KG1 (cell line): ENCODE results near the gene RIPK1.
"Not testable (repeated sequence)": the region's sequence is repeated elsewhere in the genome, so short reads cannot be mapped to it uniquely, and the experiment has no call there.

Experiments used
- DNase-seq: peaks from one replicate; lab custom pipeline; 2025; lab: John Stamatoyannopoulos, UW

The RIPK1 gene

DNA sequence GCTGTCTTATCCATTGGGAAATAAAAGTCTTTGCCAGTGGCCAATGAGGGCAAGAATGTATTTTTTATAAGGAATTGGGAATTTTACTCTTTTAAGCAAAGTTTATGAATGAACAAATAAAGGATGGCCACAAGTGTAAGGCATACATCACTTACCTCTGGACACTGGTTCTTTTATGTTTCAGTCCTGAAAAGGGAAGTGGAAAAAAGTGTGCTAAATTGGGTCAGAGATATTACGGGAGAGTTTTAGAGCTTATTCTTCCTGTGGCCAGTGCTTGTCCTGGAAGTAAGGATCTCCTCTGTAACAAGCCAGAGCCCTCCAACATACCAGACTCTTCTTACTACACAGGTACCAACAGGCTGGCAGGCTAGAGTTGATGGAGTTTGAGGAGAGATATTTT, 22.5 kb upstream of the RIPK1 start:
- DNase-seq, result no peak

DNA sequence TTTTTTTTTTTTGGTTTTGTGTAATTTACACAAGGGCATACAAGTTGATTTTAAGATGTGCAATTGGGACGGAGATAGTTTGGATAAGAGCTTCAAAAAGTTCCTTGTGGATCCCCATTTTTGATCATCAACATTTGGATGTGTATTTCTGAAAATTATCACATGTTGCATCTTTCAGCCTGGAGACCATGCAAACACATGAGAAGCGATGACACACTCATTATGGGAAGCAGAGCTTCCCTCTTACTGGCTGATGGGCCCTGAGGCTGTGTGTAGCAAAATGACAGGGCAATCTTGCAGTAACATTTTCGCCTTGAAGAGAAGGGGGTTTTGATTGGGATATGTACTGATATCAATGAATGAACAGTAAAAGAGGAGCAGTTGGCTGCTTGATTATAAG, 22.0 kb upstream of the RIPK1 start:
- no peak for DNase-seq

DNA sequence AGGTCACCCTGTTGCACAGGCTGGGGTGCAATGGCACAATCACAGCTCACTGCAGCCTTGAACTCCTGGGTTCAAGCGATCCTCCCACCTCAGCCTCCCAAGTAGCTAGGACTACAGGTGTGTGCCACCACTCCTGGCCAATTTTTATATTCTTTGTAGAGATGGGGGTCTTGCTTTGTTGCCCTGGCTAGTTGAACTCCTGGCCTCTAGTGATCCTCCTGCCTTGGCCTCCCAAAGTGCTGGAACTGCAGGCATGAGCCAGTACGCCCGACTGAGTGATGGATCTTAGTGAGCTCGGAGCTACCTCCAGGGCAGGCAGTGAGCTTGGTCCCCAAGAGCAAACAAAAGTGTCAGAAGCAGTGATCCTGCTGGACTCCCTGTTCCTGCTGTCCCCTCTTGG, 20.3 kb upstream of the RIPK1 start:
- DNase-seq, result not testable (repeated sequence)

DNA sequence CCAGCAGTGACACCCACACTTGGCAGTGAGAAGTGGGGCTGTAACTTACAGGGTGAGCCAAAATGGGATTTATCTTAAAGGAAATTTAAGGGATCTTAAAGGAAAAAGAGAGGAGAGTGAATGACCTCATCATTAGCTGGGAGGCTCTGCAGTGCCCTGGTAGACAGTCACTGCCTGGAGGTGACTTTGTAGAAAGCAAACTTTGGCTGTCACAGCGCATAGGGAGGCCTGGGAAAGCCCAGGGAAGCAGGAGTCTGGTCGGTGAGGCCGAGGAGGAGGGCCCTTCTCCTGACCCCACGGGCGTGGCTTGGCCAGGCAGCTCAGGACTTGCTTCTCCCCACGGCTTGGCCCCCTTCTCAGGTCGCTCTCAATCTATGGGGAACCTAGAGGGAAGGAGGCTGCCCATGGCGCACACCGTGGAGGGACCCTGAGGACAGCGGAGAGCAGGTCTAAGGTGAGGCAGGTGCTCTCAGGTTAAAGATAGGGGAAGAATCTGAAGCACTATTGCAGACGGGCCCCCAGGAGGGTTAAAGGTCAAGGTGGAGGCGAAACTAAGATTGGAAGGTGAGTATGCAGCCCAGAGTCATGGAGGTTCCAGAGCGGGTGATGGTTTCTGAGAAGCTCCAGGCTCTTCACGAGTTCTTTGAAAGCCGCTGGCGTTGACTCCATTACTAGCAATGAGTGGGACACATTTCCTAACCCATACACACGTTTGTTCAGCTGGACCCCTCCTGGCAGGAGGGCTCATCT, 15.6 kb upstream of the RIPK1 start:
- DNase-seq, result no peak

DNA sequence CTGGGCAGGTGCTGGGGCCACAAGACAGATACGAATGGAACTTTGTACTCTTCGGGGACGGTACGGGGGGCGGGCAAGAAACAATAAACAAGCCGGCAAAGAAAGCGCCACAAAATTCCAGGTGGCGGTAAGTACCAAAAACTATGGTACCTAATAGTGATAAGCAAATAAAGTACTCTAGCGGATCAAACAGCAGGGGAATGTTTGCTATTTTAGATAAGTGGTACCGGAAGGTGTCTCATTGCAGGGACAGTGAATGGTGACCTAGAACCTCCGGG, 15.1 kb upstream of the RIPK1 start:
- no peak for DNase-seq

DNA sequence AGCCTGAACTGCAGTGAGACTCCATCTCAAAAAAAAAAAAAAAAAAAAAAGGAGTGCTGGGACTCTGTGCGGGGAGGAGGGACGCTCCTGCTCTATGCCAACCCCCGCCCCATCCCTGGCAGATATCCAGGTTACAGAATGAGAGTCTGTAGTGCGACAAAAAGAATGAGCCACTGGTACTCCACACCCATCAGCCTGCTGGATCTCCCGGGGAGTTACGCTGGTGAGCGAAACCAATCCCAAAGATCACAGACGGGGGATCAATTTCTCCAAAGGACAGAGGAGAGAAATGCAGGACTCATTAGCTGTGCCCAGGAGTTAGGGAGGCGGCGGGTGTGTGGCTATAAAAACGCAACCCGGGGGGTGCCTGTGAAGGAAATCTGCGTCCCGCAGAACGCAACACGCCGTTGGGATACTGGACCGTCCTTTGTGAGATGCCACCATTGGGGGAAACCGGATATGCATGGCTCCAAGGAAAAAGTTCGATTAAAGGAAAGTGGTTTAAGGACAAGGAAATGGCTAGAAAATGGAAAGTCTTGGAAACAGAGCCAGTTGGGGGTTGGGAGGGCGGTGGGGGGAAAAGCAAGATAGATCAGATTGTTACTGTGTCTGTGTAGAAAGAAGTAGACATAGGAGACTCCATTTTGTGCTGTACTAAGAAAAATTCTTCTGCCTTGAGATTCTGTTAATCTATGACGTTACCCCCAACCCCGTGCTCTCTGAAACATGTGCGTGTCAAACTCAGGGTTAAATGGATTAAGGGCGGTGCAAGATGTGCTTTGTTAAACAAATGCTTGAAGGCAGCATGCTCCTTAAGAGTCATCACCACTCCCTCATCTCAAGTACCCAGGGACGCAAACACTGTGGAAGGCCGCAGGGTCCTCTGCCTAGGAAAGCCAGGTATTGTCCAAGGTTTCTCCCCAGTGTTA, 13.8 kb upstream of the RIPK1 start:
- not testable (repeated sequence) for DNase-seq

DNA sequence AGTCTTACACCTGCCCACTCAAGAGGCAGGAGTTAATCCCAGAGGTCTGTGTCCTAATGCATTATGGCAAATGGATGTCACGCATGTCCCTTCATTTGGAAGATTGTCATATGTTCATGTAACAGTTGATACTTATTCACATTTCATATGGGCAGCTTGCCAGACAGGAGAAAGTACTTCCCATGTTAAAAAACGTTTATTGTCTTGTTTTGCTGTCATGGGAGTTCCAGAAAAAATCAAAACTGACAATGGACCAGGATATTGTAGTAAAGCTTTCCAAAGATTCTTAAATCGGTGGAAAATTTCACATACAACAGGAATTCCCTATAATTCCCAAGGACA, 13.2 kb upstream of the RIPK1 start:
- DNase-seq, result not testable (repeated sequence)

DNA sequence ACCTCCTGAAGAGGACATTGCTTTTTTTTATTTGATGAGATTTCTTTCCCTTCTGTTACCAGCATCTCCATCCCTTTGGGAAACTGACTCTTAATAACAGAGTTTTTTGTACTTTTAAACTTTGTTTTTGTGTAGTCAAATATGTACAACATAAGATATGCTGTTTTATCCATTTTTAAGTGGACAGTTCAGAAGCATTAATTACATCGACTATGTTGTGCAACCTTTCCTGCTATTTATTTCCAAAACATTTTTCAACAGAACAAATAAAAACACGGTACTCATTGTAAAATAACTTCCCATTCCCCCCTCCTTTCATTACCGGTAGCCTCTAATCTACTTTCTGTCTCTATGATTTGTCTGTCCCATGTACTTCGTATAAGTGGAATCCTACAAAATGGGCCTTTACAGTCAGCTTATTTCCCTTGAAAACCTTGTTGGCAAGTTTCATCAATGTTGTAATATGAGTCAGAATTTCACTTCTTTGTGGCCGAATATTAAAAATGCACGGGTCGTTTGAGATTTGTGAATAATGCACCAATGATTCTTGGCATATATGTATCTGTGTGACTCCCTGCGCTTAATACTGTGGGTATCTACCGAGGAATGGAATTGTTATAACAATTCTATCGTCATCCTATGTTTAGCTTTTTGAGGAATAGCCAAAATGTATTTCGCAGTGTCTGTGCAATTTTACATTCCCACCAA, 11.1 kb upstream of the RIPK1 start:
- DNase-seq, result no peak

DNA sequence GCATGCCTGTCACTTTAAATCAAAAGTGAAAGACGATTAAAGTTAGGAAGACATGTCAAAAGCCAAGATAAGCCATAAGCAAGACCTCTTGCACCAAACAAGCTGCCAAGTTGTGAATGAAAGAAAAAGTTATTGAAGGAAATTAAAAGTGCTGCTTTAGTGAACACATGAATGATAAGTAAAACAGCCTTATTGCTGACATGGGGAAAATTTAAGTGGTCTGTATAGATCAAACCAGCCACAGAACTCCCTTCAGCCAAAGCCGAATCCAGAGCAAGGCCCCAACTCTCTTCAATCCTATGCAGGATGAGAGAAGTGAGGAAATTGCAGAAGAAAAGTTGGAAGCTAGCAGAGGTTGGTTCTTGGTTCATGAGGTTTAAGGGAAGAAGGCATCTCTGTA, 9.3 kb upstream of the RIPK1 start:
- no peak for DNase-seq

DNA sequence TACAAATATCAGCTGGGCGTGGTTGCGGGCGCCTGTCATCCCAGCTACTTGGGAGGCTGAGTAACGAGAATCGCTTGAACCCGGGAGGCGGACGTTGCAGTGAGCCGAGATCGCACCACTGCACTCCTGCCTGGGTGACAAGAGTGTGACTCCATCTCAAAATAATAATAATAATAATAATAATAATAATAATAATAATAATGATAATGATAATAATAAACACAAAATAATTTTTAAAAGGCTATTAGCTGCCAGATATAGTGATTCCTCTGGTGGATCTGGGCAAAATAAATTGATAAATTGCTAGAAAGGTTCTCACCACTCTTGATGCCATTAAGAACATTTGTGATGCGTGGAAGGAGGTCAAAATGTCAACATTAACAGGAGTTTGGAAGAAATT, 8.2 kb upstream of the RIPK1 start:
- not testable (repeated sequence) for DNase-seq

DNA sequence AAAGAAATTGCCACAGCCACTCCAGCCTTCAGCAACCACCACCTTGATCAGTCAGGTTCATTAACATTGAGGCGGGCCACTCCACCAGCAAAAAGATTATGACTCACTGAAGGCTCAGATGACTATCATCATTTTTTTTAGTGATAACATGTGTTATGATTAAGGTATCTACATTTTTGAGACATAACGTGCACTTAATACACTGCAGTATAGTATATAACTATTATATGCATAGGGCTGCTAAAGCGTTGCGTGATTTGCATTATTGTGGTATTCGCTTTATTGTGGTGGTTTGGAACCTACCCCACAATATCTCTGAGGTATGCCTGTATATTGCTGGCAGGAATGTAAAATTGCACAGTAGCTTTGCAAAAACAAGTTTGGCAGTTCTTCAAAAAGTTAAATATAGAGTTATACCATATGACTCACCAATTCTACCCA, 6.8 kb upstream of the RIPK1 start:
- no peak for DNase-seq

DNA sequence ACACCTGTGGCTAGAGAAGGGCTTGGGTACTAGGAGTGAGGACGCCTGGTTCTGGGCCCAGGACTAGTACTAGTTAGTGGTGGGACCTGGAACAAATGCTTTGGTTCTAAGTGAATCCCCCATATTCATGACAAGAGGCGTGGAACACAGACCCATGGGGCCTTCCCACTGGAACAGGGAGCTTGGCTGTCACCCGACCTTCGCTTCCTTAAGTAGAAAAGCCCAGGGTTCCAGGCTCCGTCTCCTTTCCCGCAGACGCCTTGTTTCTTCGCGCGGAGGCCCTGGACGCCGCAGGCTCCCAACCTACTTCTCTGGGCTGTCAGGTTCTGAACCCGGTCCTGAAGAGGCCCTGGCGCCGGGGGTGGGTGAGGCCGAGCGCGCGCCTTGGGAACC, 5.0 kb upstream of the RIPK1 start:
- not testable (repeated sequence) for DNase-seq

DNA sequence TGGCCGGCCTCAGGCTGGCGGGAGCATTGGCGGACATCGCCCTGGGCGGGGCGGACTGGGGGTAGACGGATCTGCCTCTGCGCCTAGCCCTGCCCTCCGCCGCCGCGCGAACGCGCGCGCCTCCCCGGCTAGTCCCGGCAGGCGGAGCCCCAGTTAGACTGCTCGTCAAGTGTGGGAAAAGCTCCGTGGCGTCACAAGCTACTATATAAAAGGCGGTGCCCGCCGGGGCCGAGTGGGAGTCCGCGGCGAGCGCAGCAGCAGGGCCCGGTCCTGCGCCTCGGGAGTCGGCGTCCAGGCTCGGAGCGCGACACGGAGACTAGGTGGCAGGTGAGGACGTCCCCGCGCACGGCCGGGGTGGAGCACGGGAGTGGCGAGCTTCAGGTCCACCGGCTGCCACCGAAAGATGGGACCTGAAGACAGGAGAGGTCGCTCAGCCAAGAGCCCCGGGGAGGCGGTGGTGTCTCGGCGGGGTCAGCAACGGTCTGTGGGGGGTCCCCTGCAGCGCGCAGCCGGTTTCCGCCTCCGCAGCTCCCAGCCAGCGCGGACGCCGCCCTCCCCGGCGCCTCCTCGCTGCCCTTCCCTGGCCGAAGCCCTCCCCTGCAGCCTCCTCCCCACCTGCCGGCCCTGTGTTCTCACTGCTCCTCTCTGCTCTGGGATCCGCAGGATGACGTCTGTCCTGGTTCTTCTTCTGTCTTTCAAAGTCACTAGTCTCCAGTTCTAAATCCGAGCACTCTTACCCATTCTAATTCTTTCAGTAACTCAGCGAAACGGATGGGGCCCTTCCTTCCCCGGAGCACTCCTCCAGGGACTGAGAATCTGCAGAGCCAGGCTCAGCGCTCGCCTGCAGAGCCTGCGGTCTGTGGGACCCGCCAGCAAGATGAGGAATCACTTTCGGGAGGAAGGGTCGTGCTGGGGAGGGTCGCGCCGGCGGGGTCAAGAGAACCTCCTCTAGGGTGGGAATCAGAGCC, 4.3 kb upstream of the RIPK1 start:
- DNase-seq, result peak; percentile 51

DNA sequence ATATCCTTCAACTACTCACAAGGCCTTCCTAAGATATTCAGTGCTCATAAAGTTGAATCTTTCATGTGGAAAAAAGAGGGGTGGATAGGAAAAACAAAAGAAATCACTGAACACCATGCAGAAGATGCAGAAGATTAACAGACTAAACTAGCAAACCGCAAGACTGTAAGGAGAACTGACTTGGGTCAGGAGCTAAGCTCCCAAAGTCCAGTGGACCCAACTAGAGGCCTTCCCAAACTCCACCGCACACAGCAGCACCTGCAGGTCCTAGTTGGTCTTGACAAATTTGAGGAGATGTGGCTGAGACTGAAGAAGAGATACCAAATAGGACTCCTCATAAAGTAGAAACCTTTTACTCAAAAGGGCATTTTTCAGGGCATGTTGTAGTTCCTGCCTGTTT, 3.3 kb downstream of the RIPK1 start:
- no peak for DNase-seq

DNA sequence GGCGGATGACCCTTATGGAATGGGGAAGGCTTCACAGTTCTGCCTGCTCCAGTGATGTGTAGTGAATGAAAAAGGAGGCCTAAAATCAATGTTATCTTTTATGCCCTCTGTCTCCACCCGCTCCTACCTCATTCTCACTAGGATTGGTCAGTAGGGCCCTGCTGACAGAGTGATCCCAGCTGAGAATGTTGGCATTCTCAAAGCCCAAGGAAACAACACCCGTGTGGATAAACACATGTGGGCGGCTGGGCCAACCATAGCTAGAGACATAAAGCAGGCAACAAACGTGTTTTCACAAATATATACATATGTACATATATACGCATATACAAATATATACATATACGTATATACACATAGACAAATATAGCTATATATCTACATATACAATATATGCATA, 4.5 kb downstream of the RIPK1 start:
- no peak for DNase-seq

DNA sequence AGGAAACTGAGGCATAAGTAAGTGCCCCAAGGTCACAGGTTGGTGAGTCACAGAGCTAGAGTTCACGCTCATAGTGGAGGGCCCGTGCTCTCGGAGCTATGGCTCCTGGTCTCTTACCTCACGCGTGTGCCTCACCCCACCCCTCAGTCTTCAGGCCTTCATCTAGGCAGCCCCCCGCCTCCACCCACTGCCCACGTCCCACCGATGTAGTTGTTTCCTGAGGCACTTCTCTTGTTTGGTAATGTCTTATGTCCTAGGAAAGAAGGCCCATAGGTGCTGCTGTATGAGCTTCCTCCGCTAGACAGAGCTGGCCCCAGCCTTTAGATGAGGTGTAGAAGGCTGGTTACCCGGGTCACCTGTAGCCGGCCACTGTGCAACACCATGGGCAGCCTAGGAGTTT, 5.1 kb downstream of the RIPK1 start:
- DNase-seq, result no peak

DNA sequence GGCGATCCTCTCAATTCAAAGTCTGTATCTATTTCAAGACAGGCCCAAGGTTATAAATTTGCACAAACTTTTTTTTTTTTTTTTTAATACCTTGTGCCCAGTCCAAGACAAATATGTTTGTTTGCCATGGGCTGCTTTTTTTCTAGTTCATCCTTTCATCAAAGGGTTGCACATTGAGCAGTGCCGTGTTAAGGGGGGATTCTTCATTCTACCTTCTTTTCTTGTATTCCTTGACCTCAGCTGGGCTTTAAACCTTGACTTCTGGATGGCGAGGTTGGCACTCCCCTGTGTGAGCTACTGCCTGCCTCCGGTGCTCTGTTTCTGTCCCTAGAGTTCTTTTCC, 7.4 kb downstream of the RIPK1 start:
- DNase-seq, result no peak

DNA sequence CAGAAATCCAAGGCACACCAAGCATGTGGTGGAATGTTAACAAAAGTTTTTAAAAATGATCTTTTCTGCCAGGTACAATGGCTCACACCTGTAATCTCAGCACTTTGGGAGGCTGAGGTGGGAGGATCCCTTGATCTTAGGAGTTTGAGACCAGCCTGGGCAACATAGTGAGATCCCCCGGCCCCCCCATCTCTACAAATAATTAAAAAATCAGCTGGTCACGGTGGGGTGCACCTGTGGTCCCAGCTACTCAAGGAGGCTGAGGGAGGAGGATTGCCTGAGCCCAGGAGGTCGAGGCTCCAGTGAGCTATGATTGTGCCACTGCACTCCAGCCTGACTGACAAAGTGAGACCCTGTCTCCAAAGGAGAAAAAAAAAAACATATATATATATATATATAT, 8.0 kb downstream of the RIPK1 start:
- no peak for DNase-seq

DNA sequence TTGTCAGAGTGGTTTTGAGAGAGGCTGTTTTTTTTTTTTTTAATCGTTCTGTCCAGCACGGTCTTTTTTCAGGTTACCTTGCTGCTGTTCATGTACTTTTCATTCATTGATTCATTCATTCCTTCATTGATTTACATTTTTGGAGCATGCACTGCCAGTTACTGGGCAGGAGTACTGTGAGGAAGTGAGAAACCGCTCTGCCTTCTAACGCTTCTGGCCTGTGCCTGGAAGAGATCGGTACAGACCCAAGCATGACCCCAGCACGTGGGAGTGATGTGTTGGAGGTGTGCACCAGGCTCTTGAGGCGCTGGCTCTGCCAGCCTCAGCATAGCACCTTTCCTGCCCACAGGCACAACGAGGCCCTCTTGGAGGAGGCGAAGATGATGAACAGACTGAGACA, 9.1 kb downstream of the RIPK1 start:
- DNase-seq, result no peak

DNA sequence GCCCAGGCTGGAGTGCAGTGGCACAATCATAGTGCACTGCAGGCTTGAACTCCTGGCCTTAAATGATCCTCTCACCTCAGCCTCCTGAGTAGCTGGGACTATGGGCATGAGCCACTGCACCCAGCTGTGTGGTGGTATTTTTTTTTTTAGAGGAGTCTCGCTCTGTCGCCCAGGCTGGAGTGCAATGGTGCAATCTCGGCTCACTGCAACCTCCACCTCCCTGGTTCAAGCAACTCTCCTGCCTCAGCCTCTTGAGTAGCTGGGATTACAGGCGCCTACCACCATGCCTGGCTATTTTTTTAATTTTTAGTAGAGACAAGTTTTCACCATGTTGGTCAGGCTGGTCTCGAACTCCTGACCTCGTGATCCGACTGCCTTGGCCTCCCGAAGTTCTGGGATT, 10.7 kb downstream of the RIPK1 start:
- not testable (repeated sequence) for DNase-seq

DNA sequence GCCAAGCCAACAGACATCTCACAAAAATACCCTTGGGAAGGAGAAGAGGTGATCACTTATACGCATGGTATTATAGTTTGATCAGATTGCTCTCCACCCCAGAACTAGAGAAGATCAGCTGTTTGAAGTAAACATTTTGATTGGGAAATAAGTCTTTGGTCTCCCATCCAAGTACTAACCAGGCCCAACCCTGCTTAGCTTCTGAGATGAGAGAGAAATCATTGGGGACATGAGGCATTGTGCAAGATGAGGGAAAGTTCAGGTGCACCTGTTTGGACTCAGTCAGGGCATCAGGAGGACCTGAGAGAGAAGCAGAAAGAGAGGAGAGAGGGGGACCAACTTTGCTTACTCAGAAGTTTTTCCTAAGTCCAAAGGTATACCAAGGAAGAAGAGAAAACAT, 11.4 kb downstream of the RIPK1 start:
- no peak for DNase-seq

DNA sequence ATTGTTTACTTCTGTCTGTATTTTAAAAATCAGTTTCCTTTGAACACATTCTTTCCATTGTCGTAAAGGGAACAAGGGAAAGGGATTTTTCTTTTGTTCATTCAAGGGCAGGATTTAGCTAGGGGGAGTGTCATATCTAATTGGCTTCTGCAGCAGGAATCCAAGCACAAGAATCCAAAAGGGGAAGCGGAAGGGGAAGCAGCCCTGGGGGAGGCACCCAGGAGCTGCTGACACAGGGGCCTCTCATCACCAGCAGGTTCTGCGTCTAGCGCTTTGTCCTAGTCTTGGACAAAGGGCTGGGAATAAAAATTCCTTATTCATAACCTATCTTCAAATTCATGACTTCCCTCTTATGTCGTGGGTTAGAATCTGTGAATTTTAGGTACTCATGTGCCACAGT, 13.7 kb downstream of the RIPK1 start:
- DNase-seq, result no peak
